ENCODE results near the gene AKNA.
A peak's percentile ranks its signal among the peaks of the same experiment; 100 is the strongest.

Gene AKNA

GRCh38 chr9:114413861-114414301 is 26.1 kb upstream of the AKNA start:
- peak; percentile 53 for DNase-seq

- DNase-seq = no peak
These were observed 24.4 kb upstream of the AKNA start for GRCh38 chr9:114412048-114412683.

GRCh38 chr9:114411452-114411851 is 23.7 kb upstream of the AKNA start:
- no peak for DNase-seq

- DNase-seq = no peak
These were observed 23.1 kb upstream of the AKNA start for GRCh38 chr9:114410910-114411309.

GRCh38 chr9:114409842-114410241 is 22.1 kb upstream of the AKNA start:
- DNase-seq = no peak

- DNase-seq = peak; percentile 61
These were observed 21.5 kb upstream of the AKNA start for GRCh38 chr9:114409103-114409780.

GRCh38 chr9:114408645-114409044 is 20.9 kb upstream of the AKNA start:
- DNase-seq = no peak

- no peak for DNase-seq
These were observed 20.1 kb upstream of the AKNA start for GRCh38 chr9:114407889-114408288.

GRCh38 chr9:114406441-114406840 is 18.7 kb upstream of the AKNA start:
- no peak for DNase-seq

- peak; percentile 77 for DNase-seq
These were observed 17.7 kb upstream of the AKNA start for GRCh38 chr9:114405294-114406034.

- DNase-seq = no peak
These were observed 16.7 kb upstream of the AKNA start for GRCh38 chr9:114404531-114404930.

- no peak for DNase-seq
These were observed 15.5 kb upstream of the AKNA start for GRCh38 chr9:114403153-114403756.

- no peak for DNase-seq
These were observed 13.6 kb upstream of the AKNA start for GRCh38 chr9:114401344-114401743.

- DNase-seq = no peak
These were observed 13.0 kb upstream of the AKNA start for GRCh38 chr9:114400772-114401171.

- DNase-seq = no peak
These were observed 12.4 kb upstream of the AKNA start for GRCh38 chr9:114400219-114400618.

GRCh38 chr9:114399381-114399780 is 11.6 kb upstream of the AKNA start:
- no peak for DNase-seq

GRCh38 chr9:114397848-114398605 is 10.2 kb upstream of the AKNA start:
- peak; percentile 94 for DNase-seq

- no peak for DNase-seq
These were observed 9.6 kb upstream of the AKNA start for GRCh38 chr9:114397219-114397847.

GRCh38 chr9:114396558-114397218 is 8.9 kb upstream of the AKNA start:
- DNase-seq = peak; percentile 10

- DNase-seq = no peak
These were observed 8.0 kb upstream of the AKNA start for GRCh38 chr9:114395768-114396167.

GRCh38 chr9:114395334-114395617 is 7.5 kb upstream of the AKNA start:
- DNase-seq = no peak
